HCT116 (cell line): ENCODE results near the gene DOCK3. TPM values are rescaled to one million over a fixed set of nuclear protein-coding genes. Genes with fewer than 3 reads are reported as not detected.

Experiments
- ATAC-seq: fragments of 200-7000 bp; cut with Tn5 transposase; 2 replicates; pipeline ENCODE4 v1.9.1; 2020; ENCODE audit warnings: mild to moderate bottlenecking, moderate library complexity
- BruUV-seq: library from RNA; stranded (reverse); fragments of 400-500 nt; replicated peaks from 2 replicates; lab custom pipeline; 2021; lab: Mats Ljungman, UMichigan
- CTCF ChIA-PET: fragments of 300-600 bp; sonication (Branson Sonifier 250); formaldehyde crosslinking; loops from one replicate; lab custom pipeline; 2021; ENCODE audit warnings: antibody characterized with exemption; lab: Charles Lee
- POLR2A ChIA-PET: fragments of 300-600, 350-600 bp; sonication (Branson Sonifier 250); formaldehyde crosslinking; loops from one replicate; lab custom pipeline; 2021; ENCODE audit warnings: antibody characterized with exemption; lab: Charles Lee
- RAD21 ChIA-PET, 2 experiments: fragments of 300-600 bp; sonication (Branson Sonifier 250); formaldehyde crosslinking; loops; one replicate each; lab custom pipeline; 2023; ENCODE audit warnings: low total read pairs in 2 of 2; ENCODE audit not compliant: uncharacterized antibody in 2 of 2, unreplicated experiment in 2 of 2, low non-redundant PET in 1 of 2; lab: Charles Lee
- DNase-seq: peaks from one replicate; pipeline ENCODE4 v3.0.0-alpha.2; 2010; ENCODE audit warnings: low read depth, low spot score
- H2AFZ ChIP-seq: fragments of 200-600 bp; shearing (Covaris generic), sonication (generic); 2 replicates; pipeline ENCODE4 v1.6.1; 2017; ENCODE audit warnings: low read depth, mixed run types, mixed read lengths, antibody characterized with exemption, low read length; ENCODE audit not compliant: poor library complexity, severe bottlenecking
- H3K27ac ChIP-seq: 2 replicates; pipeline ENCODE4 v1.5.1; 2012; ENCODE audit warnings: low read depth, low read length
- H3K27me3 ChIP-seq: fragments of 200-600 bp; sonication (generic); 2 replicates; pipeline ENCODE4 v1.6.1; 2016; ENCODE audit warnings: mixed run types, low read length, mixed read lengths; ENCODE audit not compliant: insufficient read depth
- H3K36me3 ChIP-seq, 2 experiments: fragments of 200-500 bp in 1 of 2; fragments of 200-600 bp in 1 of 2; sonication (Bioruptor generic) in 1 of 2; sonication (generic) in 1 of 2; 2 replicates each; pipeline versions ENCODE4 v1.5.1 to v1.6.1; 2014 to 2016; ENCODE audit warnings: low read length in 2 of 2, inconsistent platforms in 1 of 2, mixed read lengths in 1 of 2, mixed run types in 1 of 2; ENCODE audit not compliant: insufficient read depth in 2 of 2, control insufficient read depth in 1 of 2
- H3K4me1 ChIP-seq, 2 experiments: fragments of 200-600 bp in 1 of 2; sonication (generic) in 1 of 2; 2 replicates each; pipeline versions ENCODE4 v1.5.1 to v1.6.1; 2012 to 2017; ENCODE audit warnings: low read length in 2 of 2, inconsistent platforms in 1 of 2, mild to moderate bottlenecking in 1 of 2, mixed read lengths in 1 of 2, mixed run types in 1 of 2, moderate library complexity in 1 of 2; ENCODE audit not compliant: insufficient read depth in 2 of 2, control insufficient read depth in 1 of 2
- H3K4me2 ChIP-seq: fragments of 200-600 bp; sonication (generic); 2 replicates; pipeline ENCODE4 v1.6.1; 2017; ENCODE audit warnings: mixed run types, low read length, mixed read lengths
- H3K4me3 ChIP-seq, 2 experiments: fragments of 200-600 bp in 1 of 2; sonication (generic) in 1 of 2; replicated peaks in 1 of 2; 2 replicates each; pipeline ENCODE4 v1.5.1; 2011 to 2016; ENCODE audit warnings: low read length in 2 of 2, control low read depth in 1 of 2, low read depth in 1 of 2, mild to moderate bottlenecking in 1 of 2, mixed read lengths in 1 of 2, mixed run types in 1 of 2
- H3K79me2 ChIP-seq: fragments of 200-600 bp; sonication (generic); 2 replicates; pipeline ENCODE4 v1.6.1; 2017; ENCODE audit warnings: mild to moderate bottlenecking, mixed run types, low read length, moderate library complexity, mixed read lengths; ENCODE audit not compliant: insufficient read depth
- H3K9ac ChIP-seq: fragments of 200-600 bp; sonication (generic); 2 replicates; pipeline ENCODE4 v1.6.1; 2016; ENCODE audit warnings: low read length, mixed read lengths
- H3K9me2 ChIP-seq: fragments of 200-600 bp; sonication (generic), shearing (Covaris generic); 2 replicates; pipeline ENCODE4 v1.6.1; 2017; ENCODE audit warnings: mixed run types, mild to moderate bottlenecking, moderate library complexity; ENCODE audit not compliant: insufficient read depth
- H3K9me3 ChIP-seq, 2 experiments: fragments of 200-500 bp in 1 of 2; fragments of 200-600 bp in 1 of 2; sonication (Bioruptor generic) in 1 of 2; sonication (generic) in 1 of 2; 2 replicates each; pipeline ENCODE4 v1.6.1; 2014 to 2017; ENCODE audit warnings: low read length in 2 of 2, mixed read lengths in 2 of 2, inconsistent platforms in 1 of 2, low read depth in 1 of 2, mild to moderate bottlenecking in 1 of 2, mixed run types in 1 of 2, moderate library complexity in 1 of 2; ENCODE audit not compliant: control insufficient read depth in 1 of 2, insufficient read depth in 1 of 2
- H4K20me1 ChIP-seq: fragments of 200-600 bp; sonication (generic), shearing (Covaris generic); 2 replicates; pipeline ENCODE4 v1.6.1; 2017; ENCODE audit warnings: mixed run types, mild to moderate bottlenecking, moderate library complexity; ENCODE audit not compliant: insufficient read depth
- ATF3 ChIP-seq: IDR thresholded peaks from 2 replicates; pipeline ENCODE4 v1.6.1; 2012
- CEBPB ChIP-seq: IDR thresholded peaks from 2 replicates; pipeline ENCODE4 v1.6.1; 2012; ENCODE audit warnings: low read depth
- CTCF ChIP-seq, 3 experiments: fragments of 200-600 bp in 1 of 3; sonication (generic) in 1 of 3; IDR thresholded peaks in 2 of 3; conservative IDR thresholded peaks in 1 of 3; 2 replicates each; pipeline ENCODE4 v1.5.1; 2012 to 2017; ENCODE audit warnings: low read depth in 2 of 3, low read length in 2 of 3, antibody characterized with exemption in 1 of 3, borderline replicate concordance in 1 of 3, control low read depth in 1 of 3, mild to moderate bottlenecking in 1 of 3, mixed read lengths in 1 of 3, mixed run types in 1 of 3, moderate library complexity in 1 of 3; ENCODE audit not compliant: insufficient read depth in 1 of 3
- EGR1 ChIP-seq: IDR thresholded peaks from 2 replicates; pipeline ENCODE4 v1.6.1; 2012; ENCODE audit warnings: low read depth
- ELF1 ChIP-seq: IDR thresholded peaks from 2 replicates; pipeline ENCODE4 v1.6.1; 2012; ENCODE audit warnings: low read depth, borderline replicate concordance
- EZH2 ChIP-seq: fragments of 200-600 bp; sonication (generic); IDR thresholded peaks from 2 replicates; pipeline ENCODE4 v1.6.1; 2017; ENCODE audit warnings: antibody characterized with exemption, mixed run types
- EZH2phosphoT487 ChIP-seq: fragments of 200-600 bp; IDR thresholded peaks from 2 replicates; pipeline ENCODE4 v1.6.1; 2018; ENCODE audit warnings: antibody characterized with exemption, borderline replicate concordance
- FOSL1 ChIP-seq: IDR thresholded peaks from 2 replicates; pipeline ENCODE4 v1.6.1; 2012; ENCODE audit warnings: low read depth
- MAX ChIP-seq: IDR thresholded peaks from 2 replicates; pipeline ENCODE4 v1.6.1; 2012
- POLR2A ChIP-seq: IDR thresholded peaks from 2 replicates; pipeline ENCODE4 v1.7.0; 2011; ENCODE audit warnings: borderline replicate concordance; ENCODE audit not compliant: insufficient read depth, insufficient read length; ENCODE audit errors: extremely low read depth
- POLR2AphosphoS5 ChIP-seq: IDR thresholded peaks from 2 replicates; pipeline ENCODE4 v1.6.1; 2011; ENCODE audit warnings: mild to moderate bottlenecking, low read depth, low read length, moderate library complexity
- RAD21 ChIP-seq: IDR thresholded peaks from 2 replicates; pipeline ENCODE4 v1.6.1; 2012; ENCODE audit warnings: low read depth, mild to moderate bottlenecking
- SP1 ChIP-seq: IDR thresholded peaks from 2 replicates; pipeline ENCODE4 v1.6.1; 2012; ENCODE audit warnings: low read depth
- TCF7L2 ChIP-seq: IDR thresholded peaks from 2 replicates; pipeline ENCODE4 v1.7.0; 2011; ENCODE audit warnings: borderline replicate concordance, inconsistent platforms; ENCODE audit not compliant: insufficient read depth, insufficient read length; ENCODE audit errors: extremely low read depth
- YY1 ChIP-seq: IDR thresholded peaks from 2 replicates; pipeline ENCODE4 v1.6.1; 2011; ENCODE audit warnings: low read length, low read depth, moderate library complexity, mild to moderate bottlenecking; ENCODE audit not compliant: insufficient replicate concordance; ENCODE audit errors: extremely low read depth
- ZBTB33 ChIP-seq: IDR thresholded peaks from 2 replicates; pipeline ENCODE4 v1.6.1; 2011; ENCODE audit warnings: mild to moderate bottlenecking, low read length, moderate library complexity; ENCODE audit not compliant: insufficient replicate concordance; ENCODE audit errors: extremely low read depth
- ZFX ChIP-seq: fragments of 450-650 bp; IDR thresholded peaks from 2 replicates; pipeline ENCODE4 v1.6.1; 2017
- ZNF274 ChIP-seq: fragments of 200-500 bp; sonication (Bioruptor generic); IDR thresholded peaks from 2 replicates; pipeline ENCODE4 v1.6.1; 2014; ENCODE audit warnings: mild to moderate bottlenecking, low read depth, low read length, inconsistent platforms
- intact Hi-C: fragments of 100-400 bp; cut with micrococcal nuclease; formaldehyde crosslinking; loops from 2 replicates; pipeline ENCODE4 v1.10.0; 2022
- total RNA-seq: library from RNA; stranded (reverse); gene quantifications from one replicate; pipeline ENCODE4 v1.2.1, GENCODE V29; 2021; ENCODE audit not compliant: unreplicated experiment

DOCK3 gene
- total RNA-seq, 1 experiment from 2014 or later = 4.2 TPM

- Histone ChIP-seq H3K9me2 (no peaks in the 10 kb centered on the region), H3K4me2 (no peak overlapping the region), H4K20me1 (no peaks in the 10 kb centered on the region), H3K79me2 (no peaks in the 10 kb centered on the region), H3K27me3 (no peaks in the 10 kb centered on the region), H3K27ac (no peak overlapping the region), H3K9ac (no peak overlapping the region), H3K36me3 (no peaks in the 10 kb centered on the region), H2AFZ (no peak overlapping the region), H3K4me3 (no peak overlapping the region), H3K4me1 (no peaks in the 10 kb centered on the region), H3K9me3 (no peaks in the 10 kb centered on the region)
- ChIA-PET RAD21 (no interaction called here), CTCF (no interaction called here), POLR2A (no interaction called here)
- ATAC-seq (no peak), DNase-seq (no peak)
- no TSS peak for BruUV-seq
- intact Hi-C loops = no loop called here
- TF ChIP-seq YY1 (no peak), MAX (no peak)
Observed at GRCh38 chr3:51224843-51225242, 550.1 kb downstream of the DOCK3 start.

- Histone ChIP-seq H3K4me2 (no peak overlapping the region), H3K36me3 (no peaks in the 10 kb centered on the region), H3K9me3 (no peaks in the 10 kb centered on the region), H3K27me3 (no peaks in the 10 kb centered on the region), H4K20me1 (no peaks in the 10 kb centered on the region), H3K4me1 (no peaks in the 10 kb centered on the region; a peak in 1 of 4 replicates), H3K9me2 (no peaks in the 10 kb centered on the region), H3K79me2 (no peaks in the 10 kb centered on the region), H3K27ac (no peak overlapping the region), H3K9ac (no peak overlapping the region), H3K4me3 (no peak overlapping the region), H2AFZ (no peak overlapping the region)
- DNase-seq = no peak
- RAD21 ChIA-PET = no interaction called here
- POLR2A ChIA-PET = no interaction called here
- ATAC-seq = no peak
- CTCF ChIA-PET = no interaction called here
- no TSS peak for BruUV-seq
- intact Hi-C loops = no loop called here
- TF ChIP-seq EGR1 (no peak), FOSL1 (no peak), ZBTB33 (no peak), ZNF274 (no peak), POLR2AphosphoS5 (no peak), TCF7L2 (no peak), ZFX (no peak), YY1 (no peak), EZH2phosphoT487 (no peak), ELF1 (no peak), CEBPB (no peak), SP1 (no peak), POLR2A (no peak), CTCF (IDR thresholded peaks at IDR 0.05 in 2 of 3, conservative IDR thresholded peaks at IDR 0.05 in 1 of 3; ENCODE audit: borderline replicate concordance in 1 of 3, insufficient read depth in 1 of 3, low read depth in 2 of 3, low read length in 2 of 3) (no peak), RAD21 (no peak), ATF3 (no peak), EZH2 (no peak)
Observed at GRCh38 chr3:51242939-51243338, 568.2 kb downstream of the DOCK3 start.
